NK-92 (cell line): ENCODE data around the gene RAI1.
"Not testable (repeated sequence)": the region's sequence is repeated elsewhere in the genome, so short reads cannot be mapped to it uniquely, and the experiment has no call there.

ENCODE experiments used
- DNase-seq: peaks from one replicate; lab custom pipeline; 2025; ENCODE audit not compliant: unreplicated experiment; lab: John Stamatoyannopoulos, UW

The RAI1 gene

DNA sequence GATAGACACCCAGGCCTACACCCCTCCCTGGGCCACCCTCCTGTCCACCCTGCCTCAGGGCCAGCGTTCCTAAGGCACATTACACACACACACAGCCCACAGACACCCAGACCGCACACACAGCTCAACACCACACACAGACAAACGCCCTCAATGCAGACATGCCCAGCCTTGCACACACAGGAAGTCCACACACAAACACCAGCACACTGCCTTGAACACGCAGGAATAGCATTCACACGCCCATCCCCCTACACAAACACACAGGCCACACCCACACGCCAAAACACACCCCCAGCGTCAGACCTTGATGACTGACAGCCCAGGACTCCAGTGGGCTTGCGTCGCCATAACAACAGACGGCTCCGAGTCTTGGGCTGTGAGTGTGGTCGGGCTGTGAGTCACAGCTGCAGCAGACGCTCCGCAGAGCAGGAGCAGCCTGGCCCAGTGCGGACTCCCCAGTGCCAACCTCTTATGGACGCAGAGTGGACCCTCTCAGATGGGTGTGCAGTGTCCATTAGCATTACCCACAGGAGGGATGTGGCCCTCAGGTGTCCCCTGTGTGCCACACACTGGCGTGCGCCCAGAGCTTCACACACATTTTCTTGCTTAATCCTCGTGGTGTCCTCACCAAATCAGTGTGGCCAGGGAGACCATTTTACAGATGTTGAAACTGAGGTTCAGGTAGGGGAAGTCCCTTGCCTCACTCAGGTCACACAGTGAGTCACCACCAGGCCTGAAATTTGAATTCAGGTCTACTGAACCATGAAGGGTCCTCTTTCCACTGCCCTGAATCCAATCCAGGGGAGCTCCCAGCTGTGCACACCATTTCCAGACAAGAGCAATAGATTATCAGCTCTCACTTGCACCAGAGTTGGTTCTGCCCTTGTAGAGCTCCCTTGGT is 17.8 kb upstream of the RAI1 start:
- DNase-seq, result no peak

DNA sequence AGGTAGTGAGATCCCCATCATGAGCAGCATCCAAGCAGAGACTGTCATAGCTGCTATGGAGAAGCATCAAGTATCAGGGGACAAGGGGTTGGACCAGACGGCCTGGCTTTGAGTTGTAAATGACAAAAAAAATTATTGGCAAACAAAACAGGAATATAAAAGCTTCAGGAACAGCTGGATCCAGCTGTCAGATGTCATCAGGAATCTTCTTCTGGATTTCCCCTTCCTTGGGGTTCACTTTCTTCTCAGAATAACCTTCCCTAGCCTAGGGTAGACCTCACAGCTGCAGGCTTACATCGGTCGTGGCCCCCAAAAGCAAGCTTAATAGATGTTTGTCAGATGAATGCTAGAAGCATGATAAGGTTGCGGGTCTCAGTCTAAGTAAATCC is 17.2 kb upstream of the RAI1 start:
- no peak for DNase-seq

DNA sequence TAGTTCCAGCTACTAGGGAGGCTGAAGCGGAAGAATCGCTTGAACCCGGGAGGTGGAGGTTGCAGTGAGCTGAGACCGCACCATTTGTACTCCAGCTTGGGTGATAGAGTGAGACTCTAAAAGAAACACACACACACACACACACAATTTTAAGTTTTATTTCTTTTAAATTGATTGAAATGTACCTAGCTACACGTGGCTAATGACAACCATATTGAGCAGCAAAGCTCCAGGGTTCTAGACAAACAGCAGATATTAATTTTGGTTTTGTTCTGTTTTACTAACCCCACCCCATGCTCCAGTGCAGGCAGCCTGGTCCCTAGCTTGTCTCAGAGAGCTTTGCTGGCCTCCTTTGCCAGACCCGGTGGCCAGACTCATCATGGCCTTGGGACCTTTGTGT is 16.0 kb upstream of the RAI1 start:
- DNase-seq, result no peak

DNA sequence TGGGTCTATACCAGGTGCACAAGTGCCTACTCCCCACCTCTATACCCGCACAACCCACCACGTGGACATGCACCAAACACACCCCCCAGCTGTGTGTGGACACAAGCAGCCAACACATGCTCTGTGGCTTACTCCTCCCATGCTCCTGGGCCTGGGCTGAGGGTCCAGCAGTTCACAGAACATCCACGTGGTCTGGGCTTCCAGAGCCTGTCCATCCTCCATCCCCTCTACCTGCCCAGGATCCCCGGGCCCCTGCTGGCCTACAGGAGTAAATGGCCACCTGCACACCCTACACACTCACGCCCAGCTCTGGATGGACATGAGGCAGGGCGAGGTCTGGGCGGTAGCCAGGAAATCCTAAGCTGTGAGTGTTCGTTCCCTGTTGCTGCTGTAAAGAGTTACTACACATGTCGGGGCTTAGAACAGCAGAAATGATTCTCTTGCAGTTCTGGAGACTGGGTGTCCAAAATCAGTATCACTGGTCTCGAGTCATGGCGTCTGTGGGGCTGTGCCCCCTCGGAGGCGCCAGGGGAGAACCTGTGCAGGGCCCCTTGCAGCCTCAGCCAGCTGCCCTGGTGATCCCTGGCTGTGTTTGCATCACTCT is 15.0 kb upstream of the RAI1 start:
- DNase-seq, result no peak

DNA sequence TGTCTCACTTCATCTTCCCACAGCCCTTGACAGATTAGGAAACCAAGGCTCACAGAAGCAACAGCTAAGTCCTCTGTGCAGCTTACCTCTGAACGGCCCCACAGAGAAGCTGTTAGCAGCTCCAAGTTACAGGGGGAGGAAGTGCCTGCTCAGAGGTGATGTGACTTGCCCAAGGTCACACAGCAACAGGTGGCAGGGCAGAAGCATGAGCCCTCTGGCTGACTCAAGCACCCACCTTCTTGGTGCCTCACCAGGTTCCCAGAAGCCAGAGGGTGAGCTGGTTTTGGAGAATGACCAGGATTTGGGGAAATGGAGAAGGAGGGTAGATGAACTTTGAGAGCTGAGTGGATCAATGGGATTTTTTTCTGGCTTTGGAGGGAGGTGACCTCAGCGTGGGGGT is 14.0 kb upstream of the RAI1 start:
- no peak for DNase-seq

DNA sequence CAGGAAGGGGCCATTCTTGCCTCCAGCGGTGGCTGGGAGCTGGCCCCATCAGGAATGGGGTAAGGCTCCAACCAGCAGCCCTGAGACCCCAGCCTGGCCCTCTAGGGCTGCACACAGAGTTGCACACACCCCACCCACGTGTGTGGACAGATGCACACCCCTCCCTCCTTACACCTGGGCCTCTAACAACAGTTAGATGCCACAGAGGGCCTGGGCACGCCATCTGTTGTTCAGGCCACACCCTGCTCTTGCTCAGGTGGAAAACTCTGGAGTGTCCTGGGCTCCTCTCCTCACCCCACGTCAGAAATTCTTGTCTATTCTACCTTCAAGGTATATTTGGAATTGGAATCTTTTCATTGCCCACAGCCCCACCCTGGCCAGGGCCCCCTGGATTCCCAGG is 13.3 kb upstream of the RAI1 start:
- no peak for DNase-seq

DNA sequence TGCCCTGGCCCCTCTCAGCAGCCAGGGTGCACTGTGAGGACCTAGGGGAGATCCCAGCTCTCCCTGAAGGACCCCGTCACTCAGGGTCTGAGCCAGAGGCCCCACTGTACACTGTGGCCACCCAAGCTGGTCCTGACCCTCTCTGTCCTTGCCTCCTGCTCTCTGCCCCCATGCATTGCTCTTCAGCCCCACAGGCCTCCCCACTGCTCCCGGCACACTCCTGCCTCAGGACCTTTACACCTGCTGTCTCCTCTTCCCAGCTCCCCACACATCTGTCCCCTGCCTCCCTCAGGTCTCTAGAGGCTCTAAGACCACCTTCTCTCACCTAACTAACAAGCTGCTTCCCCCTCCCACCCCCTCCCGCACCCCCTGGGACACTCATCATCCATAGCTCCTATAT is 12.9 kb upstream of the RAI1 start:
- no peak for DNase-seq

DNA sequence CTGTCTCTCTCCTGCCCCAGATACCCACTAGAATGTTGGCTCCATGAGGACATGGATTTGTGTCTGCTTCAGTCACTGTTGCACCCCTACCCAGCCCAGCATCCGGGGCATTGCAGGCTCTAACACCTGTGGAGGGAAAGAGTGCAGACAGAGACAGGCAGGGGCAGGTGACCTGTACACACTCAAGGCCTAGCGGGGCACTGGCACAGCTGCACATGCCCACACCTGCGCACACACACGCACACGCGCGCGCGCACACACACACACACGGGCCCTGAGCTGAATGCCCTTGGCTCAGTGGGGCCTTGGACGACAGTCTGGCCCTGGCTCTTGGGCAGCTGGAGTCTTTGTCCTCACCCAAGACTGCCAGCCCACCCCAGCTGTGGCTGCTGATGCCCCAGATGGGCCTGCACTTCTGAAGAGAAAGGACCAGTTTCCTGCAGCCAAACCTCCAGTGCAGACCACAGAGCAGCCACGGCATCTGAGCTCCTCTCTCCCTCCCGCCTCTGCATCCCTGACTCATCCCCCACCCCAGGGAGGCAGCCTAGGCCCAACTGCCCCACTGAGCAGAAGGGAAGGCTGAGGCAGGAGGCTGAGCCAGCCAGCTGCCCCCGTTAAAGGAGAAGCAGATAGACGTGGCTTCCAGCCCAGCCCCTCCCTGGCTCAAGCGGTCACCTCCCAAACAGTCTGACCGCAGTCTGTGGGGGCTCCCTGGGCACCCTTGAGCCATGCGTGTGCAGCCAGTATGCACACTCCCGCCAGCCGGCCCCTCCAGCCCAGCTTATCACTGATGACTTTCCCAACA is 12.3 kb upstream of the RAI1 start:
- no peak for DNase-seq

DNA sequence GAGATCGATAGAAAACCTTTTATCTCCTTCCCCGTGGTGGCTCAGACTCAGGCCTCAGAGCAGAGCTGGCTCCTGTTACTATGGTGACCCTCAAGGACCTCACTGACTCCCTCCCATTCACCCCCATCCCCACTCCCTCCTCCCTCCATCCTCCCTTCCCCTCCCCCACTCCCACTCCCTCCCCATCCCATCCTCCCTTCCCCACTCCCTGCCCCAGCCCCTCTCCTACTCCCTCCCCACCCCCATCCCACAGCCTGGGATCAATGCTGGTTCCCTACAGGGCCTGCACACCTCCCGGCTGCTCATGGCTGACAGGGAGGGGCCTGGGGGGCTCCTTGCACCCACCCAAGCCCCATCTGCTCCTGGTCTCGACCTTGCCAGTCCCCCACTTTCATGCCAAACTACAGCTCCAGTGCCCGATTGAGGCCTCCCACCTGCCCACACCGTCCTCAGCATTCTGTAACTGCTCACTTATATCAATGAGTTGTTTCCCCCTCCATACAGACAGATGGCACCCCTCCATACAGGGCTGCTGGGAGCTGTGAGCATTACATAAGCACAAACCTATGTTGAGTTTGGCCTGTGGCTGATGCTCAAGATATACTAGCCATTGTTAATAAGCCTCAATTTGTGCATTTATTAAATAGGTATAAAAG is 11.6 kb upstream of the RAI1 start:
- no peak for DNase-seq

DNA sequence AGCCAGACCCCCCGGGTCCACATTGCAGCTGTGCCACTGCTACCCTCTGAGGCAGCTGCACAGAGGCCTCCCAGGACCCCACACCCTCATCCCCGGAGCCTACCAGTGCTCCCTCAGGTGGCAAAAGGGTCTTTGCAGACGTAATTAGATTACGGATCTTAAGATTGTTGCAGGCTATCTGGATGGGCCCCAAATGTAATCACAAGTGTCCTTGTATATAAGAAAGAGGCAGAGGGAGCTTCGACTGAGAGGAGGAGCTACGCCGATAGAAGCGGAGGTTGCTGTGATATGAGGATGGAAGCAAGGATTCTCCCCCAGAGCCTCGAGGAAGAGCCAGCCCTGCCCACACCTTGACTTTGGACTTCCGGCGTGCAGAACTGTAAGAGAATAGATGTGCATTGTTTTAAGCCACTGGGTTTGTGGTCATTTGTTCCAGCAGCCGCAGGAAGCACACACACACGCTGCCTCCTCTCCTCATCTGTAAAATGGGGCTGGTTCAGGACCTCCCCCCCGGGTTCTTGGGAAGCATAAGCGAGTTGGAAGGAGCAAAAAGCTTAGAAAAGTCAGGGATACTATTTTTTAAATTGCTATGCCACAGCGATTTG is 10.5 kb upstream of the RAI1 start:
- DNase-seq, result no peak

DNA sequence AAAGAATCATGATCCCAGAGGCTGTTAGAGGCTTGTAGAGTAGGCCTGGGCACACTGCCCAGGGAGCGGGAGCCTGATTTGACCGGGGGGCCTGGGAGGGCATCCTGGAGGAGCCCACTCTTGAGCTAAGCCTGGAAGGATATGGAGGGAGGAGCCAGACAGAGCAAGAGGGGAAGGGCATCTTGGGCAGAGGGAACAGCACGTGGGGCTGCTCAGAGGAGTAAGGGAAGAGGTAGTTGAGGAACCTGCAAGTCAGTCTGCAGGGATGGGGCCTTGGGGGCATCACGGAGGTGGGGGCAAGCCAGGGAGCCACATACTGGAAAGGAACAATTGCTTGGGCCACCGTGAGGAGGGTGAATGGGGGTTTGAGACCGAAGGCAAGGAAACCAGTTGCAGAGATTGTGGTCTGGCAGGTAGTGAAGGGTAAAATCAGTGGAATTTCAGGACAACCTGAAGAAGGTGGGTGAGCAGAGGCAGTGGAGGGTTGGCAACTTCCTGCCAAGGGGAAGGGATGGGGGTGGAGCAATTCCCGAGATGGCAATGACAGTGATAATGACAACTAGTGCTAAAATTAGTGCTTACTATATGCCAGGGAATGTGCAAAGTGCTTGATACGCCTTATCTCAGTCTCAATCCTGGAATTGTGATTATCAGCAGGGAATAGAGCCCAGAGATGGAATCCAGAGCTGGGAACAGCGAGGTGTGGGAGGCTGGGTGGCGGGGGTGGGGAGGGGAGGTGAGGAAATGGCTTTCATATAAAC is 9.7 kb upstream of the RAI1 start:
- DNase-seq, result no peak

DNA sequence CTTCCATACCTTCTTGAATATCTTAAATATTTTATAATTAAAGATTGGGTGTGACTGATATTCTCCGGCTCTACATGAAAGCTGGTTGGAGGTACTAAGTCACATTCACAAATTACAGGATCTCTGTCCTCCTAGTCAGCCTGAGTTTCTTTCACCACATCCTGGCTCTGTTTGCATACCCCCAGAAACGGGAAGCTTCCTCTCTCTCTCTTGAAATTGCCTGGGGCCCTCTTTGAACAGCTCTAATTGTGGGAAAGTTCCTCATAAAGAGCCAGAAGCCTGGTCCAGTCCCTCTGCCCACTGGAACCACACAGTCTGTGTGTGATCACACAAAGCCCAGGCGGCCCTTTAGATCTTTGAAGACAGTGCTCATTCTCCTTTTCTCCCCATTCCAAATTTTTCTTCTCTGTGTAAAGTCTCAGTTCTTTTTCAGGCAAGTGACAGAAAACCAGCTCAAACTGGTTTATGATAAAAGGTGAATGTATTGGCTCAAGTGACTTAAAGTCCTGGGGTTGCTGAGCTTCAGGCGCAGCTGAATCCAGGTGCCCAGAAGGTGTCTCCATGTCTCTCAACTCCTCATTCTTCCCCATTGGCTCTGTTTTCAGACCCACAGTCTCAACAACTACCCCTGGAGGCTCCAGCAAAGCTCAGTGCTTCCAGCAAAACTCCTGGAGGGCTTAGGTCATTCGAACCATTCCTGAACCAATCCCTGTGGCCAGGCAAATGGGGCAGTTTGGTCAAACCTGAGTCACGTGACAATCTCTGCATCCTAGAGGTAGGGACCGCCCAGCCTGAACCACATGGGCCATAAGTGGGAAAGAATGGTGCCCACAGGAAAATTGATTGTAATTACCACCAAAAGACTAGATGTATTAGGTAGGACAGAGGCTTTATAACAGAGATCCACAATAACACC is 8.5 kb upstream of the RAI1 start:
- DNase-seq, result no peak

DNA sequence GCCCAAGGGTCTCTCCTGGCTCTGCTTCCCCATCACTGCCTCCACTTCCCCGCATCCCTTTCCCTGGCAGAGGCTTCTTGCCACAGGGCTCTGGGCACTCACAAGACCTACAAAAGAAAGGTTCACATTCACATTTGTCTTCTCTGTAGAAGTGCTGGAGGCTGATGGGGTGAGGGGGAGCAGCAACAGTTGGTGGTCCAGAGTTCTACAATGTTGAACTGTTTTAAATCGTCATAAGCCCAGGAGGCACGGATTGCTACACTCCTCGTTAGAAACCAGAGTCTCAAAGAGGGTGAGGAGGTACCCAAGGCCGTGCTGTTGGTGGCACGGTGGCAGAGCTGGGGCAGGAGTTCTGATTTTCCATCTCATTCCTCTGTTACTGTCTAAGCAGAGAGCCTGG is 5.8 kb upstream of the RAI1 start:
- DNase-seq, result no peak

DNA sequence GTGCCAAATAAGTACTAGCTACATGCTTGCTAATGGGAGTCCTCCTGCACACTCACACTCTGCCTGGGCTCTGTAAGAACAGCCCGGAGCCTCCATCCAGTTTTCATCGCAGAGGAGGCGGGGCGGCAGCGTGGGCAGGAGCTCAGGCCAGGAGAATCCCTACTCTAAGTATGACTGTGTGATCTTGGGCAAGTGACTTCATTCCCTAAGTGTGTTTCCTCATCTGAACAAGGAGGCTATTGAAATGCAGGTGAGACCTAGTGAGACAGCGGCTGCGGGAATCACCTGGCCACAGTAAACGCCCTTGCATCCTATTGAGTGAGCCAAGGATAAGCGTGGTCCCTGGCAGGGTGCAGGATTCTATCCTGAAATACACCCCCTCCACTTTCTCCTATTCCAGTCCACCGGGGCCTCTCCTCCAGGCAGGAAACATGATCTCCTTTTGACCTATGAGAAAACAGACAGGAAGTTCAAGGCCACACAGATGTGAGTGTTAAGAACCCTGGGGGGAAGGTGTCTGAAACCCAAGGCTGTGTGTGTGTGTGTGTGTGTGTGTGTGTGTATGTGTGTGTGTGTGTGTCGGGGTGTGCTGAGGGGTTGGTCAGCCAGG is 5.2 kb upstream of the RAI1 start:
- DNase-seq, result no peak

DNA sequence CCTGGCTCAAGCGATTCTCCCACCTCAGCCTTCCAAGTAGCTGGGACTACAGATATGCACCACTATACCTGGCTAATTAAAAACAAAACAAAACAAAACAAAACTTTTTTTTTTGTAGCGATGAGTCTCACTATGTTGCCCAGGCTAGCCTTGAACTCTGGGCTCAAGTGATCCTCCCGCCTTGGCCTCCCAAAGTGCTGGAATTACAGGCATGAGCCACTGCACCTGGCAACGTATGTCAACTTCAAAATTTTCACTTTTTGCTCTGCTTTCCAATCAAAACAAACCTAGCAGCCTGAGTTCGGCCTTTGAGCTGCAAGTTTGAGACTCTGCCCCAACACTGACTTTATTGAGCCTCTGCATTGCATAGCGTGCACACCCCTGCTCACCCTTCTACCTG is 4.5 kb upstream of the RAI1 start:
- DNase-seq, result no peak

DNA sequence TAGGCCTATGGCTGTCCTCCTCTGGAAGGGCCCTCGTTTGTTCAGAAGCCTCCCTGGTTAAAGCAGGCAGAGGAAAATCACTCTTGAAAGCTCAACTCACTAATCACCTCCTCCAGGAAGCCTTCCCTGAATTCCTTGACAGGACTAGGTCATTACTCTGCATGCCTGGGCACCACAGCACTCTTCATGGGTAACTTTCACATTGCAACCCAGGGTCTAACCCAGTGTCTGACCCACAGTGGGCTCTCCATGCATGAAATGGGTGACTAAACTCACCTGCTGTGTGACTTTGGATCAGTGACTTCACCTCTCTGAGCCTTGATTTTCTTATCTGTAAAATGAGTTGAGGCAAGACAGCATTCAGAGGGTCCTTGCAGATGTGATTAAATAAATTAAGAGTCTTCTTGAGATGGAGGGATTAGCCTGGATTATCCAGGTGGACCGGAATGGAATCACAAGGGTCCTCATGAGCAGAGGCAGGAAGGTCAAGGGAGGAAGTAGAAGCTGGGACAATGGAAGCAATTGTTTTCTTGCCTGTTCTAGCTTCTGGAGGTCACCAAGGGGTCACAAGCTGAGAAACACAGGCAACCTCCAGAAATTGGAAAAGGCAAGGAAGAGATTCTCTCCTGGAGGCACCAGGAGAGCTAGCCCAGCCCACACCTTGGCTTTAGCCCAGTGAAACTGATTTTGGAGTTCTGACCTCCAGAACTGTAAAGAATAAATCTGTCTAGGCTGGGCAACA is 3.8 kb upstream of the RAI1 start:
- no peak for DNase-seq

DNA sequence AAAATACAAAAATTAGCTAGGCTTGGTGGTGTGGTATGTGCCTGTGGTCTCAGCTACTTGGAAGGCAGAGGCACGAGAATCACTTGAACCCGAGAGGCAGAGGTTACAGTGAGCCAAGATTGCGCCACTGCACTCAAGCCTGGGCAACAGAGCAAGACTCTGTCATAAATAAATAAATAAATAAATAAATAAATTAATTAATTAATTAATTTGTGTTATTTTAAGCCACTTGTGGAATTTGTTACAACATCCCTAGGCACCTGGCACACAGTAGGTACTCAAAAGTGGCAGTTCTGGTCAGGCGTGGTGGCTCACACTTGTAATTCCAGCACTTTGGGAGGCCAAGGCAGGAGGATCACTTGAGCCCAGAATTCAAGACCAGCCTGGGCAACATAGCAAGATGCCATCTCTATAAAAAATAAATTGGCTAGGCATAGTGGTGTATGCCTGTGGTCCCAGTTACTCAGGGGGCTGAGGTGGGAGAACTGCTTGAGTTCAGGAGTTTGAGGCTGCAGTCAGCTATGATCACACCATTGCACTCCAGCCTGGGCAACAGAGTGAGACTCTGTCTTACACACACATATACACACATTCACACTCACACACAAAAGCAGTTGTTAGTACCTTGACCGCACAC is 3.1 kb upstream of the RAI1 start:
- DNase-seq, result not testable (repeated sequence)

DNA sequence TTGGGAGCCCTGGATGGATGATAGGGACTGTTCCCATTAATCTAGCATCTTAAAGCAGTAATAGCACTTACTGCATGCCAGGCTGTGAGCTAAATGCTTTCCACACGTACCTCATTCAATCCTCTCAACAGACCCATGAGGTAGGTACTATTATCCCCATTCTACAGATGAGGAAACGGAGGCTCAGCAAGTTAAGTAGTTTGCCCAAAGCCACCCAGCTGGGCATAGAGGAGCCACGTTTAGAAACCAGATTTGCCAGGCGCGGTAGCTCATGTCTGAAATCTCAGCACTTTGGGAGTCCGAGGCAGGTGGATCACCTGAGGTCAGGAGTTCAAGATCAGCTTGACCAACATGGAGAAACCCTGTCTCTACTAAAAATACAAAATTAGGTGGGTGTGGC is 2.0 kb upstream of the RAI1 start:
- no peak for DNase-seq
